Ammon's horn (tissue), 1 donor: ENCODE measurements around the gene C1orf35.

Experiments
- DNase-seq: peaks from one replicate; pipeline ENCODE4 v3.0.0-alpha.2; 2016; ENCODE audit warnings: low spot score

Gene C1orf35

DNA sequence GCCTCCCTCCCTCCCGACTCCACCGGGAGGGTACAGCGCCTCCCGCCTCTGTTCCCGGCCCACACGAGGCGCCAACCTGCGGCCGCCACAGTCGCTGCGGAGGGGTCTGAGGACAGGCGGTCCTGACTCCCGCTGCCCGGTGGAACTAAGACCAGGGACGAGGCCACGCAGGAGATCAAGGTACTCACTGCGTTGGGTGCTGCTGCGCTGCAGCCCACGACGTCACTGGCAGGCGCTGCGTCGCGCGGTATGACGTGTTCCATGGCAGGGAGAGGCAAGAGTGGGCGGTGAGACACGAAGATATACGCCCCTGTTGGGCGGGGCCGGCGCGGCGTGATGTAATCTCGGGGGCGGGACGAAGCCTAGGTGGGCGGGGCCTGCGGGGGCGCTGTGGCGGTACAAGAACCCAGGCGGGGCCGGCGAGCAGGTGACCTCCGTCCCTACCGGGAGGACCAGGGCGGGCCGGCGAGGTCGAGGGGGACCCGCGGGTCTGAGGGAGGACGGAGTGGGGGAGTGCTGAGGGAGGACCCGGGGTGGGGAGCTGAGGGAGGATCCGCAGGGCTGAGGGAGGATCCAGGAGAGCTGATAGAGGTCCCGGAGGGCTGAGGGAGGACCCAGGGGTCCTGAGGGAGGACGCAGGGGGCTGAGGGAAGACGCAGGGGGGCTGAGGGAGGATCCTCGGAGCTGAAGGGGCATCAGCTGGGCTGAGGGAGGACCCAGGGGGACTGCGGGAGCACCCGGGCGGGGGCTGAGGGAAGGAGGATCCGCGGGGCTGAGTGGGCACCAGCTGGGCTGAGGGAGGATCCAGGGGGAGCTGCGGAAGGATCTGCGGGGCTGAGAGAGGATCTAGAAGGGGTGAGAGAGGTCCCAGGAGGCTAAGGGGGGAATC is 6.2 kb upstream of the C1orf35 start, which contains the start of gene MRPL55:
MRPL55 (minus strand) TSS at position 227 of the 889 bp plus-strand sequence. CDS start 1,039 bp downstream, outside the sequence.
- peak; percentile 100 for DNase-seq

DNA sequence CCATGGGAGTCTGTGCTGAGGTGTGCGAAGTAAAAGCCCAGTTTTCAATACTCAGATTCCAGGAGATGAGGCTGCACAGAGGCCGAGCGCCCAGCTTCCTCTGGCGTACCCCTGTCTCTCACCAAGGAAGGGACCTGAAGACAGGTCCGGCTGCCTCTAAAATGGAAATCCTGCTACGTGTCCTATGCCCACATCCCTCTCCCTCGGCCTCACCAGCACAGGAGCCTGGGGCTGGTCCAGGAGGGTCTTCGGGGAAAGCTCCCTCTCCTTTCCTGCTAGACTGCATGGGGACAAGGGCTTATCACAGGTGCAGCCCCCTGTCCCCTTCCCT is 5.6 kb upstream of the C1orf35 start:
- DNase-seq = no peak

DNA sequence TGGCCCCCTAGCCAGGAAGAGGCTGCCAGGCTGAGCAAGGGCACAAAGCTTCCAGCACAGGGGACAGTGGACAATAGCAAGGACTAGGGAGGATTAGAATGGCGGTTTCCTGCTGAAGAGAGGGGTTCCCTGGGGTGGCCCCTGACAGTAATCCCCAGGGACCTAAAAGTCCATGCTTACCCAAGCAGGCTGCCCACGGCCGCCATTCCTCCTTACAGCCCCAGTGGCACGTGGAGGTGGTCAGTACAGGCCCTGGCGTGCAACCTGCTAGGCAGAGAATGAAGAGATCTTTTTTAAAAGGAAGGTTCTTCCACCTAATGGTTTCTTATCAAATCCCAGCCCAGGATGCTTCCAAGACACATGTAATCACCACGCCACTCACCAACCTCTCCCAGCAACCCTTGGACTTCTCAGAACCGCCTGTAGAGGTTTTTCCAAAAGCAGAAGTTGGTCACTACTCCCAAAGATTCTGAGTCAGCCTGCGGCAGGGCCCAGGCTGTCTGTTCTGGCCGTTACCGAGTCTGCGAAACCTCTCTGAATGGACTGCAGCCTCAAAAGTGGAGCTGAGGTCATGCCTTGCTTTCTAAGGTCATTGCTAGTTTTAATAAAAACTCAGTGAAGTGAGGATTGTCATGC is 5.0 kb upstream of the C1orf35 start:
- DNase-seq = no peak

DNA sequence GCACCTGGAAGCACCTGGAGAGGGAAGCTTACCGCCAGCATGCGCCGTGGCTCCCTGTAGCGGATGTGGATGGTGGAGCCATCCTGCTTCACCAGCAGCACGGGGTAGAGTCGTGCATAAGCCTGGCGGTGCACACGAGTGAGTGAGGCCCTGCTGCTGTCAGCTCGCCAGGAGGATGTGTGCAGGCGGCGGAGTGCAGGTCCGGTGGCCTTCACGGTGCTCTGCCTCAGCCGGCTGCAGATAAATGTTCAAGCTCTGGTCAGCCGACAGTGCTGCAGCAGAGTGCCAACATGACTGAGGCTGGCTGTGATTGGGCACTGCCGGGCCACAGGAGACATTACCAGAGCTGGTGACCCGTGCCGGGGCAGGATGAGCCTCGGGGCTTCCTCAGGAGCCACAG is 4.5 kb upstream of the C1orf35 start:
- no peak for DNase-seq

DNA sequence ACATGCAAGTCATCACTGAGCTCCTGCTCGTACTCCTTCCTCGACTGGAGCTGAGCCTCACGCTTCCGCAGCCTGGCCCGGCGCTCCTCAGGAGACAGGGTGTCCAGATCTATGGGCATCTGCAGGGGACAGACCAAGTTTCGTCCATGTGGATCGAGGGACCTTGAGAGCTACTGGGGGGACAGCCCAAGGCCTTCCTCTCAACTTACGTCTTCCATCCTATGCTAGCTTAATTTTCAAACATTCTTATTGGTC is 3.6 kb upstream of the C1orf35 start:
- DNase-seq = no peak

DNA sequence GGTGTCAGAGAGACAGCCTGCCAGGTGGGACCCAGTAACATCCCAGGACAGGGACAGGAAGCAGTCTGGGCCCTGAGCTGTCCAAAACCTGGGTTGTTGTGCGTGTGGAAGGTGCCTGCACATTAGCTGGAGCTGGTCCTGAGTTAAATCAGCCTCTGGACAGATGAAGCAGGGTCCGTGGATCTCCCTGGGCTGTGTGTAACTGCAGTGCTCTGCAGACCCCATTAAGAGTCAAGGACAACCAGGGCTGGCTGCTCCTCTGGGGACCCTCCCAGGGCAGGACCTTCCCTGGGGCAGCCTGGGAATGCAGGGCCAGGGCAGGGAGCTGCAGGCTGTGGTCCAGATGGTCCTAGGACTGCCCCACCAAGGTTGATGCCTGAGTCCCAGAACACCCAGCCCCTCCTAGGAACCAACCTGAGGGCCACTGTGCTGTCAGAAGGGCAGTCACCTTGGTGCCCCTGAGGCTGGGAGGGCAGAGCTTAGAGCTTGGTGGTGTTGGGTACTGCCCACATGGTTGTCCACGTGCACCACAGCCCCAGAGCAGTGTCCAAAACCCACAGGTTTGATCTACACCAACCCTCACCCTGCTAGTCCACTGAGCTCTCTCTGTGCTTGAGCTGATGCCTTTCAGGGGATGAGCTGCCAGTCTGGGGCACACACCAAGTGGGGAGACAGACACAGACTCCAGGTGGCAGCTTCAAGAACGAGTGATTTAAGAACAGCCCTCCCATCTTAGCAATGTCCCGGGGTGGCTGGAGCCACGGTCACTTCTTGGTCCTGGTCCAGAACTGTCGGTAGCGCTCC is 3.1 kb upstream of the C1orf35 start:
- DNase-seq = no peak

DNA sequence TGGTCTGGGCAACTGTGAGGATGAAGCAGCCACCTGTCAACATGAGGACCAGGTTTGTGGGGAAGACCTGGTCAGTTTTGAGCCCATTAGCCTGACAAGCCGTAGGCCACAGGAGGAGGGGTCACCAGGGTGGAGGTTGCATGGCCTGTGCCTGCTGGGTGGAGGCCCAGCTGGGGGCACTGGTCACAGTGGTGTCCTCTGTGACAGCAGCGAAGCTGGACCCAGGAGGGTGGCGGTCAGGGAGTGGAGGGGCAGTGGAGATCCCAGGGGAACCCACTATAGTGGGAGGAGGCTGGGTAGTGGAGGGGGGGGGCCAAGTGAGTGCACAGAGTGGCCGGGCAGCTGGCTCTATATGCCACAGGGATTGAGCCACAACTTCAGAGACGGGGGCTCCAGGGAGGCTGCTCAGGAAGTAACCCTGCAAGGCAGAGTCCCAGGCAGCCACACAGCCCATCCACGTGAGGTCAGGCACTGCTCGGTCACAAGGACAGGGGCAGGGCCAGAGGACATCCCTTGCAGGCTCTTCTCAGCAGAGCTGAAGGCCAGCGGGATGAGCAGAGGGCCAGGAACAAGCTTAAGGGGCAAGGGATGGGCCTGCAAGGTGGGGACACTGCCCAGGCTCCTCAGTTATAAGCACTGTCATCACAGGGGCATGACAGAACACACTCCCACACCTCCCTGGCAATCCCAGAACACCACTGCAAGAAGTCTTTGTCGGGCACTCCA is 2.3 kb upstream of the C1orf35 start:
- no peak for DNase-seq

DNA sequence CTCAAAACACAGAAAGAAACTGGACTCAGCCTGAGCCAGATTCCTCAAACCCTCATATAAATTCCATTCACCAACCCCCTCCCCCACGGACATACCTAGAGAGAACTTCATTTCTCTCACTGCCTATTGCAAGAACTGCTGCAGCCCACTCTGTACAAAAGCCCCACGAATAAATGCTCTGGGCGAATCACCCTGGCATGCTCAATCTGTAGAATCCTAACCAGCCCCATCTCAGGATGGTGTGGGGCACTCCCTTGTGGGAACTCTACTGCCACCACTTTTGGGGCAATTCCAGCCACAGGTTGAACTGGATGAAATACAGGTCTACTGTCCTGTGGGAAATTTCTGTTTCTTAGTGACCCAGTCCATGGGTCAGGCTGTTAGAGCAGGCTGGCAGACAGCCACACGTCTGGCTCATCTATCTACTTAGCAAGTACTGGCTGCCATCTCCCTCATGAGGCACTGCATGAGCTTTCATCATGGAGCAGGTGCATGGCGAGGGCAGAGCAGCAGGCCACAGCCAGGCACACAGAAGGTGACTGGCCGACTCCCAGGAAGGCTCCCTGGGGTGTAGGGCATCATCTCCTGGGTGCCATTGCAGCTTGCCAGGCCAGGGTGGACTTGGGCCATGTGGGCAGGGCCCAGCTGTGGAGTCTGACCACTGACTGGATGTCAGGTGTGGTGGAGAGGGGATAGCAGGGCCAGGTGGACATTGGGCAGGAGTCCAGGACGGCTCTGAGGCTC is 1.6 kb upstream of the C1orf35 start:
- DNase-seq = no peak

DNA sequence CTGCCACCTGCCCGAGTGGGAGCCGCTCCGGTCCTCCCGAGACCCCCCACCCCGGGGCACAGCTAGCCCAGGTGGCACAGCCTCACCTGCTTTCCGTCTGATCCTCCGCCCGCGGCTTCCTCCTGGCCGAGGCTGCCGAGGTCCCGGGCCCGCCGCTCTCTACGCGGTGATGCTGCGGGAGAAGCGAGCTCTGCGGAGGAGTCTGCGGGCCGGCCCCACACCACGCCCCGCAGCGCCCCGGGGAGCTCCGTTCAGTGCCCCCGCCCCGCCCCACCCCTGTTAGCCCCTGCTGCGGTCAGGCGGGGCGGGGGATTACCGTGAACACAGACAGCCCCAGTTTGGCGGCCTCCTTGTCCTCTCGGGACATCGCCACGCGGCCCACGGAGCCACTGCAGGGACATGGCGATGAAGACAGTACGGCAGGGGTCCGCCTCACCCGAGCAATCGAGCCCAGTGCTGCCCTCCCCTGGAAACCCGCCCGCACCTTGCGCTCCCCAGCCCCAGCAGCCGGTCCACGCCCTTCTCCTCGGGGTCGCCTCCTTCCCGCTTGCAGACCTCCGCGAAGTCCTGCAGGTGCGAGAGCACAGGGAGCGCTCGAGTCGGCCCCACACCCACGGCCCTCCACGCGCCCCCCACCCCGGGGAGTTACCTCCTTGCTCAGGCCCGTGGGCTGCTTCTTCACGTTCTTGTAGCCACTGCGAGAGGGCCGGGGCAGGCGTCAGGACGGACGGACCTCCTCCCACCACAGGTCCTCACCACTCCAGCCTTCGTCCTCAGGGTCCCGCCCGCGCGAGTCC is 933 bp downstream of the C1orf35 start:
- DNase-seq = no peak

DNA sequence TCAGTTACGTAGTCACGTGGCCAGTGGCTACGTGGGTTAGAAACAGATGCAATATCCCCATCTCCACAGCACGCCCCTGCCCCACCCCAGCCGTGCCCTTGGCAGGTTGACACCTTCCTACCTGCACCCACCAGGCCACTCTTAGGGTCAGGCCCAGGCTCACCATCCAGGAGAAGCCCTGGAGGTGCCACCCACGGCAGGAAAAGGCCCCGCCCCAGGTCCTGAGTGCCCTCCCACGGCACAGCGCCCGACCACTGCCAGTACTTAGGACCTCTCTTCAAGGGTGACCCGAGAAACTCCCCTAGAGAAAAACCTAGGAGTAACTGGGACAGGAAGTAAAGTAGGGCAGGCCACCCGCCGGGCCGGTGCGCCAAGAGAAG is 1.5 kb downstream of the C1orf35 start:
- no peak for DNase-seq

DNA sequence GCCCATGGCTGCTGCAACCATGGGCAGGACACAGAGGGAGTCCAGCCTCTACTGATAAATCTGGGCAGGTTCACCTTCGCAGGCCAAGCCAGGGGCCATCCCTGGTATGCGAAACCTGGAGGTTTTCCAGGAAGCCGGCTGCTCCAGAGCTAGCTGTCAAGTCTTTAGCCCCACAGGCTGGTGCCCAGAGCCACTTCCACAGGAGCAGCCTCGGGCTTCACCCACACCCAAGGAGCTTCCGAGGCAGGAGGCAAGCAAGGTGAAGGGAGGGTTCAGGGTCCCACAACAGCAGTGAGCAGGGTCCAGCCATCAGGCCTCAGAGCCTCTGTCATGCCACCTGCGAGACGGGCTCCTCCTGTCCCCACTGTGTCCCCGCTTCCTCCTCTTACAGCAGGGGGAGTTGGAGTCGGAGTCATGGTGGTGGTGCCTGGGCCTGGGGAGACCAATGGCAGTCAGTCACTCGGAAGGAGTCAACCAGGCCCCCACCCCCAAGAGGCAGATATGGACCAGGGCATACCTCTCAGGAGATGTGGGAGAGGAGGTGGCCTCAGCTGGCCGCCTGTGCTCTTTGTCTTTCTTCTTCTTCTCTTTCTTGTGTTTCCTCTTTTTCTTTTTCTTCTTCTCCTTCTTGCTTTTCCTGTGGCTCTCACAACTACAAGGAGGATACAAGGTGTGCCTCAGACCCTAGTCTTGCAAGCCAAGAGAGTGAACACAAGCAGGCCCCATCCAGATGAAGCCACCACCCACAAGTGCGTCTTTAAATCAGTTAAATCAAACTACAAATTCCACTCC is 2.1 kb downstream of the C1orf35 start:
- no peak for DNase-seq

DNA sequence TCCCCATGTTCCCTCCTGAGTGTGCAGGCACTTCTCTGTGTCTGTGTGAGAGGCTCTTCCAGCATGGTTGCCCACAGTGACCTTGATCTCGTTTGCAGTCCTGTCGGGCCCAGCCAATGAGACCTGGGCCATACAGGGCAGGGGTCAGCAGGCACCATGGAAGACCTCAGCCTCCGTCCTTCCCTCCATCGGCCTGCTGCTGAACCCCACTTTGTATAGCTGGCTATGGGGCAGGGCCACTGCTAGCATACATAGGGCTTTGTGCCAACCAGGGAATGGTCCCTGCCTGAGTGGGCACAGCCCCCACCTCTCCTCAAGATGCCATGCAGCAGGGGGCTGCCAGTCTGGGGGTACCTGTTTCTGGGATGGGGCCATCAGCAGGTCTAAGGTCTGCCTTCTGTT is 3.8 kb downstream of the C1orf35 start:
- no peak for DNase-seq

DNA sequence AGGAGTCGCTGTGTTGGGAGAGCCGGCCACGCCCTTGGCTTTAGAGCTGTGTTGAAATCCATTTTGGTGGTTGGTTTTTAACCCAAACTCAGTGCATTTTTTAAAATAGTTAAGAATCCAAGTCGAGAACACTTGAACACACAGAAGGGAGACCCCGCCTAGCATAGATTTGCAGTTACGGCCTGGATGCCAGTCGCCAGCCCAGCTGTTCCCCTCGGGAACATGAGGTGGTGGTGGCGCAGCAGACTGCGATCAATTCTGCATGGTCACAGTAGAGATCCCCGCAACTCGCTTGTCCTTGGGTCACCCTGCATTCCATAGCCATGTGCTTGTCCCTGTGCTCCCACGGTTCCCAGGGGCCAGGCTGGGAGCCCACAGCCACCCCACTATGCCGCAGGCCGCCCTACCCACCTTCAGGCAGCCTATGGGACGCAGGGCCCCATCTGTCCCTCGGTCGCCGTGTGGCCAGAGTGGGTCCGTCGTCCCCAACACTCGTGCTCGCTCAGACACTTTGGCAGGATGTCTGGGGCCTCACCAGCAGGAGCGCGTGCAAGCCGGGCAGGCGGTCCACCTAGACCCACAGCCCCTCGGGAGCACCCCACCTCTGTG is 4.7 kb downstream of the C1orf35 start:
- DNase-seq = no peak

DNA sequence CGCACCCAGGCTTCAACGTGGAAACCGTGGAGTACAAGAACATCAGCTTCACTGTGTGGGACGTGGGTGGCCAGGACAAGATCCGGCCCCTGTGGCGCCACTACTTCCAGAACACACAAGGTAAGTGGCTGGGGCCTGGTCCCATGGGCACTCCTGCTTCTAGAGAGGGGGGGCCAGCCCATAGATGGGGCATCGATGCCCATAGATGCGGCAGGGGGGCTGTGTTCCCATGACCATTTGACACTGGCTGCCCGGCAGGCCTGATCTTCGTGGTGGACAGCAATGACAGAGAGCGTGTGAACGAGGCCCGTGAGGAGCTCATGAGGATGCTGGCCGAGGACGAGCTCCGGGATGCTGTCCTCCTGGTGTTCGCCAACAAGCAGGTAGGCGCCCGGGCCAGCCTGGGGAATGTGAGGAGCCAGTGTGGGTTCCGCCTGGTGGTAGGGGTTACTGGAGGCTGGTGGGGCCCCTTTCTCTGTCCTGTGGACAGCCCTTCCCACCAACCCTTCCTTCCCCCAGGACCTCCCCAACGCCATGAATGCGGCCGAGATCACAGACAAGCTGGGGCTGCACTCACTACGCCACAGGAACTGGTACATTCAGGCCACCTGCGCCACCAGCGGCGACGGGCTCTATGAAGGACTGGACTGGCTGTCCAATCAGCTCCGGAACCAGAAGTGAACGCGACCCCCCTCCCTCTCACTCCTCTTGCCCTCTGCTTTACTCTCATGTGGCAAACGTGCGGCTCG is 5.6 kb downstream of the C1orf35 start:
- no peak for DNase-seq

DNA sequence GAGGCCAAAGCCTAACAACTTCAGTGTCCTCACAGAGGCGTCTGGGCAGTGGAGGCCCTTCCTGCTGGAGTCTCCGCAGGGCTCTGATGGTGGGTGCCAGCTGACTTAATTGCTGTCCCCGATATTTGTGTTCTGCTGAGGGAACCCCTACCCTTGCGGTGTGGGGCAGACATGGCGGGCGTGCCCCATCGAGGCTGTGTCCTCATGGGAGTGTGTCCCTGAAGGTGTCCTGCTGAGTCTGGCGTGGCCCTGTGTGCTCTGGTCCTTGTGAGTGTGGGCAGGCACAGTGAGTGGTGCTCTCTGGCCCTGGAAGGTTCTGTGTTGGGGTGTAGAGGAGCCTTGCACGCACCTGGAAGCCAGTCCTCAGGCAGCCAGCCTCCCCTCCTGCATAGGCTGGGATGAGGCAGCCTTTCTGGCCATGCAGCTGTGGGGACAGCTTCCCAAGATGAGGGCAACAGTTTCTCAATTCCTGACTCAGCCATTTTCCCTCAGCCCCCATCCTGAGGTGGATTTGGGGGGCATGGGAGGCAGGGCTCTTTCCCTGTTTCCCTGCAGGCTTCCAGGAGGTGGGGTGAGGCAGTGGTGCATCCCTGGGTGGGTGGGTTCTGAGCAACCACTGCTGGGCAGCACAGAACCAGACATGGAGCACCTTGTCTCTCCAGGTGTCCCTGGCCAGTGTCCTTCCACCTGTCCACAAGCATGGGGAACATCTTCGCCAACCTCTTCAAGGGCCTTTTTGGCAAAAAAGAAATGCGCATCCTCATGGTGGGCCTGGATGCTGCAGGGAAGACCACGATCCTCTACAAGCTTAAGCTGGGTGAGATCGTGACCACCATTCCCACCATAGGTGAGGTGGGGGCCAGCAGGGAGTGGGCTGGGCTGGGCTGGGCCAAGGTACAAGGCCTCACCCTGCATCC is 6.5 kb downstream of the C1orf35 start:
- DNase-seq = no peak

DNA sequence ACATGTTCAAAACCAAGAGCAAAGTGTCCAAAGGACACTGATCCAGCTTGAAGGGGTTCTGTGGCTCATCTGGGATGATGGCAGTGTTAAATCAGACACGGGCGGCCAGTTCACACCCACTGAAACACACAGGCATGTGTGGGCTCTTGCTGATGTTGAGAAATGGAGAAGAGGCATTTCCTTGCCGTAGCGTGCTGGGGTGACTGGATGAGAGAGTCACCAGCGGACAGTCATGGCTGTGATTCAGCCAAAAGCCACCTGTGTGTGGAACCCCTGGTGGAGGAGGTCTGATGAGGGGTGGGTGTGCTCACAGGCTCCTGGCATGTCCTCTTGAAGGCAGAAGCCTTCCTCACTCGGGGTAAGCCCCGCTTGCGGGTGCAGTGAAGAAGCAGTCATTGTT is 7.2 kb downstream of the C1orf35 start:
- no peak for DNase-seq

DNA sequence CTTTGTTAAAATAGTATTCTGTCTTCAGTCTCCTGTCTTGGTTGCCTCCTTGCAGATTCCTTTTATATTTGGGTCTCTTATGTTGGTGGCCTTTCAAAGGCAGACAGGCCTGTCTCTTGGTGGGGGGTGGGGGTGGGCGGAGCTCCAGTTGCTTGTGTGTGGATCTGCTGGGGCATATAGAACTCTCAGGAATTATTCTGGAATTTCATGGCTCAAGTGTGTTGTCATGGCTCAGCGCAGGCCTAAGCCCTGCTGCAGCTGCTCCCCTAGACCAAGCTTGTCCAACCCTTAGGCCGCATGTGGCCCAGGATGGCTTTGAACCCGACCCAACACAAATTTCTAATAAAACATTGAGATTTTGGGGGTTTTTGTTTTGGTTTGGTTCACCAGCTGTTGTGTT is 8.0 kb downstream of the C1orf35 start:
- DNase-seq = no peak
